A673 (cell line): ENCODE results near the gene NAXD. TPM values are rescaled to one million over a fixed set of nuclear protein-coding genes. Genes with fewer than 3 reads are reported as not detected.

Experiments used
- BruUV-seq: library from RNA; stranded (reverse); fragments of 400-500 nt; replicated peaks from 2 replicates; lab custom pipeline; 2021; lab: Mats Ljungman, UMichigan
- CTCF ChIA-PET: fragments of 300-600 bp; sonication (Branson Sonifier 250); formaldehyde crosslinking; loops from one replicate; lab custom pipeline; 2022; ENCODE audit warnings: antibody characterized with exemption; lab: Charles Lee
- POLR2A ChIA-PET: fragments of 300-600 bp; sonication (Branson Sonifier 250); formaldehyde crosslinking; loops from one replicate; lab custom pipeline; 2022; ENCODE audit warnings: antibody characterized with exemption; ENCODE audit not compliant: low non-redundant PET; lab: Charles Lee
- DNase-seq: peaks from one replicate; pipeline ENCODE4 v3.0.0-alpha.2; 2015; ENCODE audit warnings: low spot score
- H3K27ac ChIP-seq: fragments of 200-600 bp; sonication (generic); 2 replicates; pipeline ENCODE4 v1.5.1; 2016; ENCODE audit warnings: mixed run types, low read depth, mild to moderate bottlenecking, mixed read lengths, antibody characterized with exemption, low read length; ENCODE audit not compliant: poor library complexity, severe bottlenecking
- H3K27me3 ChIP-seq: fragments of 200-600 bp; sonication (generic); replicated peaks from 2 replicates; pipeline ENCODE4 v1.6.1; 2017; ENCODE audit warnings: mixed run types, low read depth, mild to moderate bottlenecking, mixed read lengths, antibody characterized with exemption, low read length; ENCODE audit not compliant: insufficient read depth, poor library complexity
- H3K36me3 ChIP-seq: fragments of 200-600 bp; sonication (generic); 2 replicates; pipeline ENCODE4 v1.6.1; 2016; ENCODE audit warnings: mixed run types, mild to moderate bottlenecking, mixed read lengths, antibody characterized with exemption, low read length; ENCODE audit not compliant: insufficient read depth, poor library complexity, severe bottlenecking
- H3K4me1 ChIP-seq: fragments of 200-600 bp; sonication (generic); 2 replicates; pipeline ENCODE4 v1.6.1; 2017; ENCODE audit warnings: mixed run types, mild to moderate bottlenecking, mixed read lengths, antibody characterized with exemption, low read length; ENCODE audit not compliant: insufficient read depth, poor library complexity, severe bottlenecking
- H3K4me3 ChIP-seq: fragments of 200-600 bp; sonication (generic); 2 replicates; pipeline ENCODE4 v1.5.1; 2016; ENCODE audit warnings: low read depth, mixed run types, mild to moderate bottlenecking, mixed read lengths, low read length; ENCODE audit not compliant: poor library complexity, severe bottlenecking
- H3K9me3 ChIP-seq: fragments of 200-600 bp; sonication (generic); 2 replicates; pipeline ENCODE4 v1.6.1; 2016; ENCODE audit warnings: mixed run types, low read depth, mild to moderate bottlenecking, mixed read lengths, antibody characterized with exemption, low read length; ENCODE audit not compliant: poor library complexity, severe bottlenecking
- CTCF ChIP-seq: fragments of 300-800, 200-600 bp; sonication (generic); conservative IDR thresholded peaks from 2 replicates; pipeline ENCODE4 v1.5.1; 2017; ENCODE audit warnings: low read depth, mild to moderate bottlenecking, antibody characterized with exemption, low read length, moderate library complexity, mixed read lengths
- EZH2 ChIP-seq: fragments of 200-600 bp; sonication (generic); IDR thresholded peaks from 2 replicates; pipeline ENCODE4 v1.6.1; 2017; ENCODE audit warnings: borderline replicate concordance, low read depth, mild to moderate bottlenecking, mixed read lengths, antibody characterized with exemption, low read length; ENCODE audit not compliant: poor library complexity, severe bottlenecking
- intact Hi-C: fragments of 100-400 bp; cut with micrococcal nuclease; formaldehyde crosslinking; loops from one replicate; pipeline ENCODE4 v1.10.0; 2022; ENCODE audit not compliant: unreplicated experiment
- total RNA-seq: library from RNA; stranded (reverse); gene quantifications from 2 replicates; pipeline ENCODE4 v1.2.3, GENCODE V29; 2021

NAXD gene
- total RNA-seq, 1 experiment from 2014 or later = 27.9 TPM

GRCh38 chr13:110681868-110682550 is 66.7 kb downstream of the NAXD start:
- Histone ChIP-seq H3K27me3 (no peaks in the 10 kb centered on the region), H3K27ac (no peak overlapping the region), H3K36me3 (peaks cover 37% of the 10 kb centered on the region), H3K4me3 (no peak overlapping the region), H3K9me3 (no peaks in the 10 kb centered on the region), H3K4me1 (no peaks in the 10 kb centered on the region)
- TF ChIP-seq CTCF (no peak), EZH2 (no peak)
- CTCF ChIA-PET = no interaction called here
- intact Hi-C loops = loop anchor here (5.0 kb wide), 1 partner anchor 135 kb away; no protein-coding TSS in a partner anchor
- POLR2A ChIA-PET = no interaction called here
- no TSS peak for BruUV-seq
- no peak for DNase-seq

GRCh38 chr13:110682746-110683145 is 67.4 kb downstream of the NAXD start:
- Histone ChIP-seq H3K27me3 (no peaks in the 10 kb centered on the region), H3K27ac (no peak overlapping the region), H3K36me3 (peaks cover 41% of the 10 kb centered on the region), H3K9me3 (no peaks in the 10 kb centered on the region), H3K4me3 (no peak overlapping the region), H3K4me1 (no peaks in the 10 kb centered on the region)
- ChIA-PET POLR2A (no interaction called here), CTCF (no interaction called here)
- DNase-seq = no peak
- BruUV-seq = no TSS peak
- no peak for TF ChIP-seq CTCF
- no peak for TF ChIP-seq EZH2
- intact Hi-C loops = loop anchor here (5.0 kb wide), 1 partner anchor 135 kb away; no protein-coding TSS in a partner anchor

- BruUV-seq = no TSS peak
- no peaks in the 10 kb centered on the region for H3K4me1 ChIP-seq
- H3K9me3 ChIP-seq = no peaks in the 10 kb centered on the region
- no peak overlapping the region for H3K4me3 ChIP-seq
- no peaks in the 10 kb centered on the region for H3K27me3 ChIP-seq
- intact Hi-C loops = loop anchor here (5.0 kb wide), 1 partner anchor 134 kb away; no protein-coding TSS in a partner anchor
- H3K27ac ChIP-seq = no peak overlapping the region
- TF ChIP-seq EZH2 = no peak
- TF ChIP-seq CTCF = peak; percentile 64
- ChIA-PET POLR2A (no interaction called here), CTCF (interaction anchor here (0.8 kb wide), 1 partner anchor 133 kb away, joined by 3 read pairs; no protein-coding TSS in a partner anchor)
- DNase-seq = peak; percentile 39
- peaks cover 44% of the 10 kb centered on the region for H3K36me3 ChIP-seq
Measured at GRCh38 chr13:110683203-110683883, 68.0 kb downstream of the NAXD start.
